Activated T-helper 2 cell treated with anti-CD3 and anti-CD28 coated beads, Interferon-gamma antibody, Interleukin-2, Interleukin-4, amounts not matched to agents 10 μg/mL and 5 μg/mL and 100 μg/mL, durations not matched to agents 14 hours and 24 hours and 36 hours (primary cell): ENCODE measurements around the gene KRT15. TPM values are rescaled to one million over a fixed set of nuclear protein-coding genes. Genes with fewer than 3 reads are reported as not detected.

Source experiments
- DNase-seq: peaks from one replicate; pipeline ENCODE4 v3.0.0; 2021; ENCODE audit warnings: low spot score
- H3K27ac Mint-ChIP-seq: one replicate; pipeline ENCODE4 v1.8.0; 2021; ENCODE audit warnings: mixed read lengths
- H3K27me3 Mint-ChIP-seq: one replicate; pipeline ENCODE4 v1.8.0; 2021; ENCODE audit warnings: low read depth, mixed read lengths
- H3K36me3 Mint-ChIP-seq: one replicate; pipeline ENCODE4 v1.8.0; 2021; ENCODE audit warnings: low read depth, mixed read lengths
- H3K4me1 Mint-ChIP-seq: one replicate; pipeline ENCODE4 v1.8.0; 2021; ENCODE audit warnings: low read depth, mixed read lengths
- H3K4me3 Mint-ChIP-seq: one replicate; pipeline ENCODE4 v1.8.0; 2021; ENCODE audit warnings: low read depth, mild to moderate bottlenecking, moderate library complexity, mixed read lengths
- H3K9me3 Mint-ChIP-seq: one replicate; pipeline ENCODE4 v1.8.0; 2021; ENCODE audit warnings: mixed read lengths
- intact Hi-C: fragments of 100-400 bp; cut with micrococcal nuclease; formaldehyde crosslinking; loops from one replicate; pipeline ENCODE4 v1.15.1; 2023
- total RNA-seq: library from RNA; stranded (reverse); gene quantifications from 2 replicates; pipeline ENCODE4 v1.2.3, GENCODE V29; 2022

KRT15 gene
- total RNA-seq, 1 donor from 2014 or later, result not detected

- intact Hi-C loops, result loop anchor here (5.0 kb wide), 2 partner anchors 60 to 175 kb away; no protein-coding TSS in a partner anchor
- H3K4me1 Mint-ChIP-seq, result no peaks in the 10 kb centered on the region
- H3K27me3 Mint-ChIP-seq, result no peaks in the 10 kb centered on the region
- no peak overlapping the region for H3K4me3 Mint-ChIP-seq
- H3K36me3 Mint-ChIP-seq, result no peaks in the 10 kb centered on the region
- DNase-seq, result peak; percentile 16
- H3K27ac Mint-ChIP-seq, result no peak overlapping the region
- H3K9me3 Mint-ChIP-seq, result no peaks in the 10 kb centered on the region
These were observed 31.7 kb downstream of the KRT15 start for GRCh38 chr17:41486809-41487530.

GRCh38 chr17:41486316-41486715 is 32.4 kb downstream of the KRT15 start:
- no peak for DNase-seq
- intact Hi-C loops, result loop anchor here (5.0 kb wide), 2 partner anchors 61 to 176 kb away; no protein-coding TSS in a partner anchor
- Mint-ChIP-seq H3K27ac (no peak overlapping the region), H3K9me3 (no peaks in the 10 kb centered on the region), H3K27me3 (no peaks in the 10 kb centered on the region), H3K4me3 (no peak overlapping the region), H3K4me1 (no peaks in the 10 kb centered on the region), H3K36me3 (no peaks in the 10 kb centered on the region)

- H3K9me3 Mint-ChIP-seq, result no peaks in the 10 kb centered on the region
- no peak for DNase-seq
- no peaks in the 10 kb centered on the region for H3K4me1 Mint-ChIP-seq
- H3K36me3 Mint-ChIP-seq, result no peaks in the 10 kb centered on the region
- intact Hi-C loops, result loop anchor here (5.0 kb wide), 2 partner anchors 62 to 177 kb away; no protein-coding TSS in a partner anchor
- H3K4me3 Mint-ChIP-seq, result no peak overlapping the region
- no peaks in the 10 kb centered on the region for H3K27me3 Mint-ChIP-seq
- H3K27ac Mint-ChIP-seq, result no peak overlapping the region
These were observed 33.5 kb downstream of the KRT15 start for GRCh38 chr17:41484920-41485904.

- no peak for DNase-seq
- Mint-ChIP-seq H3K27me3 (no peaks in the 10 kb centered on the region), H3K4me3 (no peak overlapping the region), H3K36me3 (no peaks in the 10 kb centered on the region), H3K9me3 (no peaks in the 10 kb centered on the region), H3K4me1 (no peaks in the 10 kb centered on the region), H3K27ac (no peak overlapping the region)
- intact Hi-C loops, result no loop called here
These were observed 34.5 kb downstream of the KRT15 start for GRCh38 chr17:41483991-41484826.

GRCh38 chr17:41483531-41483930 is 35.2 kb downstream of the KRT15 start:
- DNase-seq, result no peak
- Mint-ChIP-seq H3K9me3 (no peaks in the 10 kb centered on the region), H3K4me3 (no peak overlapping the region), H3K36me3 (no peaks in the 10 kb centered on the region), H3K27ac (no peak overlapping the region), H3K27me3 (no peaks in the 10 kb centered on the region), H3K4me1 (no peaks in the 10 kb centered on the region)
- intact Hi-C loops, result no loop called here

GRCh38 chr17:41481036-41481435 is 37.7 kb downstream of the KRT15 start, which contains the start of gene KRT35:
KRT35 (minus strand) TSS chr17:41481151; CDS start chr17:41481097, 54 bp downstream.
- Mint-ChIP-seq H3K4me3 (no peak within 1 kb of the TSS), H3K27ac (no peak within 1 kb of the TSS), H3K4me1 (no peaks in the 10 kb centered on the region), H3K36me3 (no peaks in the 10 kb centered on the region), H3K27me3 (no peaks in the 10 kb centered on the region), H3K9me3 (no peaks in the 10 kb centered on the region)
- intact Hi-C loops, result no loop called here
- DNase-seq, result no peak

- Mint-ChIP-seq H3K9me3 (no peaks in the 10 kb centered on the region), H3K36me3 (no peaks in the 10 kb centered on the region), H3K4me3 (no peak overlapping the region)
These were observed 38.1 kb downstream of the KRT15 start for GRCh38 chr17:41480581-41480980.

GRCh38 chr17:41480136-41480535 is 38.6 kb downstream of the KRT15 start:
- Mint-ChIP-seq H3K27me3 (no peaks in the 10 kb centered on the region), H3K4me1 (no peaks in the 10 kb centered on the region), H3K4me3 (no peak overlapping the region), H3K27ac (no peak overlapping the region), H3K9me3 (no peaks in the 10 kb centered on the region), H3K36me3 (no peaks in the 10 kb centered on the region)
- DNase-seq, result no peak
- intact Hi-C loops, result no loop called here

More at GRCh38 chr17:41480581-41480980, 38.1 kb downstream of the KRT15 start:
- no peak for DNase-seq
- Mint-ChIP-seq H3K27me3 (no peaks in the 10 kb centered on the region), H3K4me1 (no peaks in the 10 kb centered on the region), H3K27ac (no peak overlapping the region)
- intact Hi-C loops, result no loop called here

- no peak overlapping the region for H3K27ac Mint-ChIP-seq
- DNase-seq, result no peak
- H3K4me1 Mint-ChIP-seq, result no peaks in the 10 kb centered on the region
- H3K4me3 Mint-ChIP-seq, result no peak overlapping the region
- H3K36me3 Mint-ChIP-seq, result no peaks in the 10 kb centered on the region
- intact Hi-C loops, result no loop called here
- no peaks in the 10 kb centered on the region for H3K27me3 Mint-ChIP-seq
- no peaks in the 10 kb centered on the region for H3K9me3 Mint-ChIP-seq
These were observed 40.5 kb downstream of the KRT15 start for GRCh38 chr17:41478237-41478636.

- H3K27me3 Mint-ChIP-seq, result no peaks in the 10 kb centered on the region
- no peak overlapping the region for H3K27ac Mint-ChIP-seq
- no peaks in the 10 kb centered on the region for H3K36me3 Mint-ChIP-seq
- DNase-seq, result no peak
- no peak overlapping the region for H3K4me3 Mint-ChIP-seq
- intact Hi-C loops, result no loop called here
- no peaks in the 10 kb centered on the region for H3K4me1 Mint-ChIP-seq
- no peaks in the 10 kb centered on the region for H3K9me3 Mint-ChIP-seq
These were observed 41.5 kb downstream of the KRT15 start for GRCh38 chr17:41476866-41477815.

GRCh38 chr17:41475421-41475820 is 43.3 kb downstream of the KRT15 start:
- no peak overlapping the region for H3K4me3 Mint-ChIP-seq
- intact Hi-C loops, result no loop called here
- no peaks in the 10 kb centered on the region for H3K36me3 Mint-ChIP-seq

More at GRCh38 chr17:41475421-41475820, 43.3 kb downstream of the KRT15 start:
- no peak for DNase-seq
- no peaks in the 10 kb centered on the region for H3K4me1 Mint-ChIP-seq
- no peaks in the 10 kb centered on the region for H3K27me3 Mint-ChIP-seq
- H3K27ac Mint-ChIP-seq, result no peak overlapping the region
- H3K9me3 Mint-ChIP-seq, result no peaks in the 10 kb centered on the region
